ENCODE data around the gene SLC16A5. TPM values are rescaled to one million over a fixed set of nuclear protein-coding genes. Genes with fewer than 3 reads are reported as not detected.

Gene SLC16A5
- polyA plus RNA-seq, 1 donor from 2014 or later: not detected

GRCh38 chr17:75087182-75087557 lies 584 bp upstream of the SLC16A5 start:
- H2AFZ ChIP-seq (ENCODE audit: low read depth, low read length): no peak overlapping the region

GRCh38 chr17:75088465-75089417 lies 987 bp downstream of the SLC16A5 start:
- H4K20me1 ChIP-seq (ENCODE audit: insufficient read depth): no peaks in the 10 kb centered on the region
- no peak overlapping the region for H3K27ac ChIP-seq (ENCODE audit: low read length)
- no peaks in the 10 kb centered on the region for H3K9me2 ChIP-seq (ENCODE audit: insufficient read depth, low read length)
- no peaks in the 10 kb centered on the region for H3K36me3 ChIP-seq (ENCODE audit: insufficient read depth, low read length)
- H3K4me3 ChIP-seq (ENCODE audit: low read length): no peak overlapping the region
- H3K27me3 ChIP-seq (ENCODE audit: insufficient read depth, low read depth, low read length): peaks cover 14% of the 10 kb centered on the region
- TF ChIP-seq POLR2AphosphoS5 (IDR thresholded peaks at IDR 0.05) (no peak), CTCF (IDR thresholded peaks at IDR 0.05; ENCODE audit: poor library complexity, severe bottlenecking) (no peak), REST (IDR thresholded peaks at IDR 0.05; ENCODE audit: borderline replicate concordance) (no peak), EP300 (conservative IDR thresholded peaks at IDR 0.05; ENCODE audit: poor library complexity, severe bottlenecking) (no peak), SMC3 (conservative IDR thresholded peaks at IDR 0.05; ENCODE audit: poor library complexity) (no peak)
- no peak overlapping the region for H2AFZ ChIP-seq (ENCODE audit: low read depth, low read length)
- no peaks in the 10 kb centered on the region for H3K79me2 ChIP-seq (replicated peaks; ENCODE audit: insufficient read depth, low read length)
- no peaks in the 10 kb centered on the region for H3K9me3 ChIP-seq (ENCODE audit: low read length)
- no peaks in the 10 kb centered on the region for H3F3A ChIP-seq (ENCODE audit: insufficient read depth, low read length, poor library complexity, severe bottlenecking)
- no peak overlapping the region for H3K4me2 ChIP-seq (ENCODE audit: low read length)
- no peak overlapping the region for H3K9ac ChIP-seq (ENCODE audit: low read length)

More at GRCh38 chr17:75087182-75087557, 584 bp upstream of the SLC16A5 start:
- Histone ChIP-seq H3F3A (ENCODE audit: insufficient read depth, low read length, poor library complexity, severe bottlenecking) (no peaks in the 10 kb centered on the region), H3K9me3 (ENCODE audit: low read length) (no peaks in the 10 kb centered on the region), H3K4me2 (ENCODE audit: low read length) (no peak overlapping the region), H3K9ac (ENCODE audit: low read length) (no peak overlapping the region), H3K79me2 (replicated peaks; ENCODE audit: insufficient read depth, low read length) (no peaks in the 10 kb centered on the region), H3K27me3 (ENCODE audit: insufficient read depth, low read depth, low read length) (peaks cover 14% of the 10 kb centered on the region), H3K9me2 (ENCODE audit: insufficient read depth, low read length) (no peaks in the 10 kb centered on the region), H4K20me1 (ENCODE audit: insufficient read depth) (no peaks in the 10 kb centered on the region), H3K27ac (ENCODE audit: low read length) (no peak overlapping the region), H3K36me3 (ENCODE audit: insufficient read depth, low read length) (no peaks in the 10 kb centered on the region), H3K4me3 (ENCODE audit: low read length) (no peak overlapping the region)
- no peak for TF ChIP-seq REST (IDR thresholded peaks at IDR 0.05; ENCODE audit: borderline replicate concordance)
- no peak for TF ChIP-seq POLR2AphosphoS5 (IDR thresholded peaks at IDR 0.05)
- TF ChIP-seq MXI1 (conservative IDR thresholded peaks at IDR 0.05; ENCODE audit: poor library complexity, severe bottlenecking): no peak
- no peak for TF ChIP-seq EP300 (conservative IDR thresholded peaks at IDR 0.05; ENCODE audit: poor library complexity, severe bottlenecking)
- TF ChIP-seq EZH2 (IDR thresholded peaks at IDR 0.05; ENCODE audit: borderline replicate concordance, insufficient read depth, low read length, poor library complexity, severe bottlenecking): no peak
